GM13976 (cell line): ENCODE results near the gene NFIA.

Source experiments
- DNase-seq: peaks from one replicate; pipeline ENCODE4 v3.0.0; 2012; ENCODE audit warnings: low spot score
- in situ Hi-C: fragments of 300-500 bp; cut with MboI; formaldehyde crosslinking; loops from one replicate; pipeline ENCODE4 v1.12.0; 2022; ENCODE audit warnings: low sequenced_read_pairs, mixed read lengths, inconsistent platforms; ENCODE audit not compliant: unreplicated experiment
- TF ChIP-seq, protein P1 (sequence below): IDR thresholded peaks from 2 replicates; pipeline ENCODE4 v1.5.1; 2012; ENCODE audit warnings: borderline replicate concordance, mild to moderate bottlenecking; ENCODE audit not compliant: insufficient read depth; ENCODE audit errors: extremely low read depth, missing control alignments, control extremely low read depth

The NFIA gene

DNA sequence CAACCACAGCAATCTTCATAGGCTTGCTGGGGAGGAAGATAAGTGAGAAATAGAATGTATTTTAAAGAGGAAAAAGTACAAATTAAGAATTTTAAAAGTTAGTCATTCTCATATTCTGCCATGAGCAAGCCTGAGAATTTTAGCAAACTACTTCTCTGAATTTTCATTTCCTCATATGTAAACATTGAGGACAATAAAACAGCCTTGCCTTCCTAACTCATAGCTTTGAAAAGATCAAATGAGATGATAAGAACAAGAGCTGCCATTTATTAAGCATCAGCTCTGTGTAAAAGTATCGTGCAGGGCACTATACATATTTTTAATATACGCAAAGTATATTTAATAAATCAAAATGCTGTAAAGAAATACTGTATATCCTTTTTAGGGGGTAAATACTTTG is 286.0 kb downstream of the NFIA start:
- no peak for DNase-seq
- TF ChIP-seq, protein P1, sequence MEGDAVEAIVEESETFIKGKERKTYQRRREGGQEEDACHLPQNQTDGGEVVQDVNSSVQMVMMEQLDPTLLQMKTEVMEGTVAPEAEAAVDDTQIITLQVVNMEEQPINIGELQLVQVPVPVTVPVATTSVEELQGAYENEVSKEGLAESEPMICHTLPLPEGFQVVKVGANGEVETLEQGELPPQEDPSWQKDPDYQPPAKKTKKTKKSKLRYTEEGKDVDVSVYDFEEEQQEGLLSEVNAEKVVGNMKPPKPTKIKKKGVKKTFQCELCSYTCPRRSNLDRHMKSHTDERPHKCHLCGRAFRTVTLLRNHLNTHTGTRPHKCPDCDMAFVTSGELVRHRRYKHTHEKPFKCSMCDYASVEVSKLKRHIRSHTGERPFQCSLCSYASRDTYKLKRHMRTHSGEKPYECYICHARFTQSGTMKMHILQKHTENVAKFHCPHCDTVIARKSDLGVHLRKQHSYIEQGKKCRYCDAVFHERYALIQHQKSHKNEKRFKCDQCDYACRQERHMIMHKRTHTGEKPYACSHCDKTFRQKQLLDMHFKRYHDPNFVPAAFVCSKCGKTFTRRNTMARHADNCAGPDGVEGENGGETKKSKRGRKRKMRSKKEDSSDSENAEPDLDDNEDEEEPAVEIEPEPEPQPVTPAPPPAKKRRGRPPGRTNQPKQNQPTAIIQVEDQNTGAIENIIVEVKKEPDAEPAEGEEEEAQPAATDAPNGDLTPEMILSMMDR, result no peak
- in situ Hi-C loops, result no loop called here

DNA sequence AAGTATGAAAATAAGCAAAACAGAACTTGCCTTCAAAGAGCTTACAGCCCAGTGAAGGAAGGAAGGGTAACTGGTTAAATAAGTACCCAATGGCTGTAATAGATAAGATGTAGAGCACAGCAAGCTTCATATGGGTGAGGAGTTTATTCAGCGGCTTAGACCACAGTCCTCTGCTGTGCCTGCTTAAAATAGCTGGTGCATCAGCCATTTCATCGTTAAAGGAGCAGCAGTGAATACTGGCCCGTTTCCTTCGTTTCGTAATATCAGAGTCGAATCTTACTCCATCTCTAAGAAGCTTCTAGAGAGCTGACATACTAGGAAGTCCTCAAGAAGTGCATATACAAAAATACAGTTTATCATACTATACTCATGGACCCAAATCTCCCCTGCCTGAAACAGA is 286.5 kb downstream of the NFIA start:
- in situ Hi-C loops, result no loop called here
- TF ChIP-seq, protein P1, result no peak
- no peak for DNase-seq

DNA sequence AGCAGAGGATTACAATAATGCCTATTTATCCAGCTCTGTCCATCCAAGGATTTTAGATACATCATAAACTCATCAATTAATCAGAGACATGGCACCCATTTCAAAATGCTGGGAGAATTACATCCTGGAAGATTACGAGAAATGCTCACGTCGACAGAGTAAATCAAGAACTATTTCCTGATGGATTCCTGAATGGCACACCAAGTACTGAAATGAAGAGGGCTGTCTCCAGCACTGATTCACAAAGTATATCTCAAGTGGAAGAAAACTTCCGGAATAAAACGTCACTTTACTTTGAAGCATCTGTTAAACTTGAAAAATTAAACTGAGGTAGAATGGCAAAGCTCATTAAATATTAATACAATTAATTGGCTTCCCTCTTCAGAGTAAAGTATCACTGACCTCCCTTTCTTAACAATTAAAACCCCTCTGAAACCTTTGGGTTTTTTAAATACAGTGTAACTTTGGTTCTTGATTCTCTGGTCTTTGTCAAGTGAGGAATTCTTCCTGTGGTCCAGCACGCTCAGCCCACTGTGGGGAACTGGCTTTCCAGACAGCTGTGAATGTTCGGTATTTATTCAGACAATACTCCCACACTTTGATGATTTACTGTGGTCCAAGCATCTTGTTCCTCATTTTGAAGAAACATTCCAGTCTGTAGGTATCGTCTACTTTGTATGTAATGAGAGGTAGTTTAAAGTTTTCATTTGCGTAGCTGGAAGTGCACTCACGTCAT is 288.0 kb downstream of the NFIA start:
- no peak for DNase-seq
- TF ChIP-seq, protein P1, result no peak
- in situ Hi-C loops, result no loop called here

DNA sequence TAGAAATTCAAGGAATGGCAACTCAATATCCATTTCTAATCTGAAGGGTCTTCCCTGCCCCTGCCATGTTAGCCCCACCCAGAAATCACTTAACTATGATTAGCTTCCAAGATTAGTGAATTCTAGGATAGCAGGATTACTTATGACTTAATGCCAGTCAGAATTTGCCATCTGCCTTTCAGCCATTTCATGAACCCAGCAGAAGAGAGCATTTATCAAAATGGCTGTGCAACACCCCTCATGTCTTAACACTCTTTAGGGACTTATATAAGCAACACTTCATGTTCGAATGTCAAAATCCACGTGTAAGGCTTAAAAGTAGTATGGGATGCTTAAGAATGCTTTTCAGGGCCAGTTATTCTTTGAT is 288.5 kb downstream of the NFIA start:
- in situ Hi-C loops, result no loop called here

DNA sequence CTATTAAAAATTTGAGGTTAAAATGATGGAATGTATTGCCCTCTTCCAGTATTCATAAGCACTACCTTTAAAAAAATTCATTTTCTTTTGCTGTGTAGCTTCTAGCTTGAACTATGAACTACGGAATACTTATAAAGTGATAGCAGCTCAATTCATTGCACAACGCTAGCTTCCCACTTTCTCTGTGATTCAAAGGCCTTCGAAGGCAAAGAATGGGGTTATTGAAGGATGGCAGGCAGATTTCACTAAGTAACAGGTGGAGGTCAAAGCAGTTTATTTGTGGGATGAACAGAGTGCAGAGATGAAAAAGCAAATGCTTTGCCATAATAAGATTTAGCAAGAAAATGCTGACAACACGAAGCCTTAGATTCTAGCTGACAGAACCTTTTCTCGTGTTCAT is 290.6 kb downstream of the NFIA start:
- no peak for DNase-seq
- in situ Hi-C loops, result no loop called here
- TF ChIP-seq, protein P1, result no peak

More for the DNA sequence above, 288.5 kb downstream of the NFIA start:
- DNase-seq, result no peak
- TF ChIP-seq, protein P1, result no peak

DNA sequence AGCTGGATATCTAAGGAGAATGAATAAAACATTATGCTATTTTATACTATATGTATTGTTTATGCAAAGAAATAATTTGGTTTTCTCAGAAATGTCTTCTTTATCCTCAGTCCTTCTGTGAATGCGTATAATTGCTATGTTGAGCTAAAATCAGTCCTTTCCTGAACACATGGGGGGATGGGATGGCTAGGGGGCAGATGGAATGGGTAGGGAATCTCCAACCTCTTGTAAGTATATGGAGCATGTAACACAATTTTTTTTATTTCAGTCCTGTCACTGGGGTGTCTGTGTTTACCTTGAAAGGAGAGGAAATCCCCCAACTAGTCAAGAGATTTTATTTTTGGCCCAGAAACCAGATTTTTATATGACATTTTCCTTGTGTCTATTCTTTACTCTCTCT is 291.8 kb downstream of the NFIA start:
- no peak for DNase-seq
- in situ Hi-C loops, result no loop called here
- TF ChIP-seq, protein P1, result no peak
